Measurements from ENCODE around the gene VPS26B. TPM values are rescaled to one million over a fixed set of nuclear protein-coding genes. Genes with fewer than 3 reads are reported as not detected.

Gene VPS26B
- total and polyA plus RNA-seq, 9 of the 15 experiments (the other 6 are each of a cell fraction or from before 2014, with no cell fraction given): 3.5 to 43.3 (median 27.4) TPM

DNA sequence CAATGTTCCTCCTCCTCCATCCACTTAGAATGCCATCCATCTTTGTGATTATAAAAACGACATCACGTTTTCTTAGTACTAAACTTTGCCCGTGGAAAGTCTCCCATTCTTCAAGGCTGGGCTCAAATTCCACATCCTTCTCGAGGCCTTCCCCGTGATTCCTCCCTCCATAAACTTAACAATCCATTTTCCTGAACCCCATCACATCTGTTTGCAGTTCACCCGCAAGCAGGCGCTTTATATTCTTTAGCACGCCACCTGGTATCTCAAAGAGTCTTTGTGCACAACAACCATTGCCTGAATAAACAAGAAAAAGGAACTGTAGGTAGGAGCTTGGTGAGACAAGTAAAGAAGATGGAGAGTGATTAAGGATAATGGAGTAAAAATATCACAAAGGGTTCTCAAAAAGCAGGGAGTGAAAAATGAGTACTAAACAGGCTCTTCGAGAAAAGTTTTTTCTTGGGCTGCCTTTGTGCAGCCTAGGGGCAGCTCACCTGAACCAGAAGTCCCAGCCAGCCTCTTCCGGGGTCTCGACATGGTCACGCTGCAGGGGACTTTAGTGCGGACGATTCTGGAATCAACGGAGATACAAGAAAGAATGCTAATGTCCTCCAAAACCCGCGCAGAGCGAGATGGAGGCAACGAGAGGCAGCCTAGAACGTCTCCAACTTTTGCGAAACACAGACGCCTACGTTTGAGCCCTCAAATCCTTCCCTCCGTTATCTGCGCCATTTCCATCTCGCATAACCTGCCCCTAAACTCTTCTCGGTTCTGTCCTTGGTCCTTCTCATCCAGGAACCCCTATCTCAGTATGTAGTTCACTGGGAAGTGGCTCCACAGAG, 28.1 kb downstream of the VPS26B start (continued):
- peak; percentile 55 for TF ChIP-seq REST (IDR thresholded peaks at IDR 0.05; ENCODE audit: borderline replicate concordance)
- TF ChIP-seq REST (CRISPR knock-in tag; IDR thresholded peaks at IDR 0.05; ENCODE audit: low read depth): no peak
- TF ChIP-seq, protein P1, sequence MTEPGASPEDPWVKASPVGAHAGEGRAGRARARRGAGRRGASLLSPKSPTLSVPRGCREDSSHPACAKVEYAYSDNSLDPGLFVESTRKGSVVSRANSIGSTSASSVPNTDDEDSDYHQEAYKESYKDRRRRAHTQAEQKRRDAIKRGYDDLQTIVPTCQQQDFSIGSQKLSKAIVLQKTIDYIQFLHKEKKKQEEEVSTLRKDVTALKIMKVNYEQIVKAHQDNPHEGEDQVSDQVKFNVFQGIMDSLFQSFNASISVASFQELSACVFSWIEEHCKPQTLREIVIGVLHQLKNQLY (CRISPR knock-in tag; conservative IDR thresholded peaks at IDR 0.05): no peak
- no peak for TF ChIP-seq KLF1 (tag; IDR thresholded peaks at IDR 0.05)
- no peak for TF ChIP-seq ZFX (CRISPR knock-in tag; IDR thresholded peaks at IDR 0.05)
- TF ChIP-seq, protein P2, sequence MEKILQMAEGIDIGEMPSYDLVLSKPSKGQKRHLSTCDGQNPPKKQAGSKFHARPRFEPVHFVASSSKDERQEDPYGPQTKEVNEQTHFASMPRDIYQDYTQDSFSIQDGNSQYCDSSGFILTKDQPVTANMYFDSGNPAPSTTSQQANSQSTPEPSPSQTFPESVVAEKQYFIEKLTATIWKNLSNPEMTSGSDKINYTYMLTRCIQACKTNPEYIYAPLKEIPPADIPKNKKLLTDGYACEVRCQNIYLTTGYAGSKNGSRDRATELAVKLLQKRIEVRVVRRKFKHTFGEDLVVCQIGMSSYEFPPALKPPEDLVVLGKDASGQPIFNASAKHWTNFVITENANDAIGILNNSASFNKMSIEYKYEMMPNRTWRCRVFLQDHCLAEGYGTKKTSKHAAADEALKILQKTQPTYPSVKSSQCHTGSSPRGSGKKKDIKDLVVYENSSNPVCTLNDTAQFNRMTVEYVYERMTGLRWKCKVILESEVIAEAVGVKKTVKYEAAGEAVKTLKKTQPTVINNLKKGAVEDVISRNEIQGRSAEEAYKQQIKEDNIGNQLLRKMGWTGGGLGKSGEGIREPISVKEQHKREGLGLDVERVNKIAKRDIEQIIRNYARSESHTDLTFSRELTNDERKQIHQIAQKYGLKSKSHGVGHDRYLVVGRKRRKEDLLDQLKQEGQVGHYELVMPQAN (IDR thresholded peaks at IDR 0.05; ENCODE audit: borderline replicate concordance): peak; percentile 38; the same call in 1 of the 2 replicates
- TF ChIP-seq NFE2 (IDR thresholded peaks at IDR 0.05; ENCODE audit: low read depth): no peak
- TF ChIP-seq, protein P3, sequence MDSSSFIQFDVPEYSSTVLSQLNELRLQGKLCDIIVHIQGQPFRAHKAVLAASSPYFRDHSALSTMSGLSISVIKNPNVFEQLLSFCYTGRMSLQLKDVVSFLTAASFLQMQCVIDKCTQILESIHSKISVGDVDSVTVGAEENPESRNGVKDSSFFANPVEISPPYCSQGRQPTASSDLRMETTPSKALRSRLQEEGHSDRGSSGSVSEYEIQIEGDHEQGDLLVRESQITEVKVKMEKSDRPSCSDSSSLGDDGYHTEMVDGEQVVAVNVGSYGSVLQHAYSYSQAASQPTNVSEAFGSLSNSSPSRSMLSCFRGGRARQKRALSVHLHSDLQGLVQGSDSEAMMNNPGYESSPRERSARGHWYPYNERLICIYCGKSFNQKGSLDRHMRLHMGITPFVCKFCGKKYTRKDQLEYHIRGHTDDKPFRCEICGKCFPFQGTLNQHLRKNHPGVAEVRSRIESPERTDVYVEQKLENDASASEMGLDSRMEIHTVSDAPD (CRISPR knock-in tag; IDR thresholded peaks at IDR 0.05): no peak
- no peak for TF ChIP-seq NCOA4 (IDR thresholded peaks at IDR 0.05; ENCODE audit: partially characterized antibody)
- TF ChIP-seq NCOR1 (IDR thresholded peaks at IDR 0.05): no peak
- no peak for TF ChIP-seq XRCC5 (IDR thresholded peaks at IDR 0.05; ENCODE audit: low read depth, low read length)
- peak; percentile 18; the same call in 1 of the 2 replicates for TF ChIP-seq DPF2 (IDR thresholded peaks at IDR 0.05)
- no peak for TF ChIP-seq SIN3A (IDR thresholded peaks at IDR 0.05; ENCODE audit: borderline replicate concordance in 2 of 2, control insufficient read depth in 1 of 2, low read depth in 2 of 2, low read length in 2 of 2)
- 0 out of 2 replicates have a peak, but pooled peaks have one; percentile 33 for TF ChIP-seq CHD2 (IDR thresholded peaks at IDR 0.05; ENCODE audit: low read depth, low read length)
- no peak for TF ChIP-seq HOXB6 (CRISPR knock-in tag; IDR thresholded peaks at IDR 0.05; ENCODE audit: borderline replicate concordance)

All from K562 (cell line).